ENCODE results near the gene DEPDC7.
"Not testable (repeated sequence)": the region's sequence is repeated elsewhere in the genome, so short reads cannot be mapped to it uniquely, and the experiment has no call there.

DEPDC7 gene

DNA sequence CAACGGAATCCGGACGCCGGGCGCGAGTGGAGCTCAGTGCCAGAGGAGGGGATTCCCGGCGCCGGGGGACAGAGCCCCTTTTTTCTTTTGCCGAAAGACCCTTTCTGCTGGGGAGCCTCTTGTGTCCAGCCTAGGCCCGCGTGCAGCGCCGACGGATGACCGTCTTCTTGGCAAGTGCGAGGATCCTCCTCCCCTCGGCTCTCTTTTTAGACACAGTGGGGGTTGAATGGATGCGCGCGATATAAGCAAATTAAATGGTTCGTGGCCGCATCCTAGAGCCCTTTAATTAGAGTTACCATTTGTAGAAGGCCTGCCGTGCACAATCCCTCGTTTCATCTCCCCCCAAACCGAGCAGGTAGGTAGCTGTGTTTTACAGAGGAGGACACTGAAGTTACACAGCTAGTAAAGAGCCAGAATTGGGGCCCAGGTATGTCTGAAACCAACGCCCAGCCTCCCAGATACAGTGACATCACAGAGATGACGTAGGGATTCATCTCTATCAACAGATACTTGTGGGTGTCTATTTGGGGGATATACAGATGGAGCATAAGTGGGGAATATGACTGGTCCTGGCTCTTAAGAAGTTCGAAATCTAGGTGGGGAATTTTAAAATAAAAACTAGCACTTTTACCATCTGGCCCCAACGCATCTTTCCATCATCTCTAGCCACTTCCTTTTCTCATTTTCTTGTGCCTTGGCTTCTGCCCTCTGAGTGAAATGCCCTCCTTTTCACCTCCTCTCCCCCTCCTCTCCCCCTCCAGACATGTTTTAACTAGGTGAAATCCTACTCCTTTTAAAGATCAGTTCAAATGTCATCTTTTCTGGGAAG lies 24.6 kb downstream of the DEPDC7 start:
- DNase-seq (ENCODE audit: low spot score), result peak; percentile 71
- TF ChIP-seq, protein P1, sequence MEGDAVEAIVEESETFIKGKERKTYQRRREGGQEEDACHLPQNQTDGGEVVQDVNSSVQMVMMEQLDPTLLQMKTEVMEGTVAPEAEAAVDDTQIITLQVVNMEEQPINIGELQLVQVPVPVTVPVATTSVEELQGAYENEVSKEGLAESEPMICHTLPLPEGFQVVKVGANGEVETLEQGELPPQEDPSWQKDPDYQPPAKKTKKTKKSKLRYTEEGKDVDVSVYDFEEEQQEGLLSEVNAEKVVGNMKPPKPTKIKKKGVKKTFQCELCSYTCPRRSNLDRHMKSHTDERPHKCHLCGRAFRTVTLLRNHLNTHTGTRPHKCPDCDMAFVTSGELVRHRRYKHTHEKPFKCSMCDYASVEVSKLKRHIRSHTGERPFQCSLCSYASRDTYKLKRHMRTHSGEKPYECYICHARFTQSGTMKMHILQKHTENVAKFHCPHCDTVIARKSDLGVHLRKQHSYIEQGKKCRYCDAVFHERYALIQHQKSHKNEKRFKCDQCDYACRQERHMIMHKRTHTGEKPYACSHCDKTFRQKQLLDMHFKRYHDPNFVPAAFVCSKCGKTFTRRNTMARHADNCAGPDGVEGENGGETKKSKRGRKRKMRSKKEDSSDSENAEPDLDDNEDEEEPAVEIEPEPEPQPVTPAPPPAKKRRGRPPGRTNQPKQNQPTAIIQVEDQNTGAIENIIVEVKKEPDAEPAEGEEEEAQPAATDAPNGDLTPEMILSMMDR (IDR thresholded peaks at IDR 0.05; ENCODE audit: extremely low read depth, insufficient read depth, missing control alignments), result no peak
- in situ Hi-C loops (cut with MboI; ENCODE audit: low pct_unique_long_range_greater_than_20kb, low sequenced_read_pairs, unreplicated experiment), result no loop called here

GRCh38 chr11:33040862-33041453 lies 25.3 kb downstream of the DEPDC7 start:
- TF ChIP-seq, protein P1 (IDR thresholded peaks at IDR 0.05; ENCODE audit: extremely low read depth, insufficient read depth, missing control alignments), result no peak
- in situ Hi-C loops (cut with MboI; ENCODE audit: low pct_unique_long_range_greater_than_20kb, low sequenced_read_pairs, unreplicated experiment), result no loop called here
- DNase-seq (ENCODE audit: low spot score), result peak; percentile 31

GRCh38 chr11:33043221-33043830 lies 27.6 kb downstream of the DEPDC7 start:
- in situ Hi-C loops (cut with MboI; ENCODE audit: low pct_unique_long_range_greater_than_20kb, low sequenced_read_pairs, unreplicated experiment), result no loop called here
- DNase-seq (ENCODE audit: low spot score), result no peak
- TF ChIP-seq, protein P1 (IDR thresholded peaks at IDR 0.05; ENCODE audit: extremely low read depth, insufficient read depth, missing control alignments), result no peak

- TF ChIP-seq, protein P1 (IDR thresholded peaks at IDR 0.05; ENCODE audit: extremely low read depth, insufficient read depth, missing control alignments), result no peak
- DNase-seq (ENCODE audit: low spot score), result no peak
- in situ Hi-C loops (cut with MboI; ENCODE audit: low pct_unique_long_range_greater_than_20kb, low sequenced_read_pairs, unreplicated experiment), result no loop called here
These were observed 28.6 kb downstream of the DEPDC7 start for GRCh38 chr11:33044285-33044756.

DNA sequence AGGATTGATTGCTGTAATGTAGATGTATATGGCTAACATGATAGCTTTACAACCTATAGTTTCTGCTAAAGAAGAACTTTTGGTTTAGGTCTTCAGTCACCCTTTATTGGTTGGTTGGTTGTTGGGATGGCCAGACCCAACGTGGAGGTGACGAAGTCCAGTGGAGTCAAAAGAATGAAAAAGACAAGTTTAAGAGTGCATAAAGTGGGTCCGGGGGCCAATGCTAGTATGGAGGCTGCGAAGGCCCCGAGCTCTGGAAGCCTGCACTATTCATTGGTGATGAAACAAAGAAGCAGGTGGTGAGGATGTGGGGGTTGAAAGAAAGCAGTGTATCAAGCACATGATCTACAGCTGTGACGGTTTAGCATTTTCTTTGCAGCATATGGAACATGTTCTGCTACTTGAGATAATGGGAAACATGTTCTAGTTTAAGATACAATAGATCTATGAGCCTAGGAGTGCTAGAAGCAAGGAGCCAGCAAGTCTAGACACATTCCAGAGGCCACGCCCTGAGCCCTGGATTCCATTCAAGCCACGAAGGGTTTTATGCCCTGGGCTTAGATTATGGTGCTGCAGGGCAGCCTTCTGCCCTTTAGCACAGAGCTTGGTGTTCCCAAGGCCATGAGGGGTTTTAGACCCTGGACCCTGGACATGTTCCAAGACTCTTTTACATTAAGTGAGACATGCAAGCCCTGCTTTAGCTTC lies 30.0 kb downstream of the DEPDC7 start:
- no peak for DNase-seq (ENCODE audit: low spot score)
- TF ChIP-seq, protein P1 (IDR thresholded peaks at IDR 0.05; ENCODE audit: extremely low read depth, insufficient read depth, missing control alignments), result no peak
- in situ Hi-C loops (cut with MboI; ENCODE audit: low pct_unique_long_range_greater_than_20kb, low sequenced_read_pairs, unreplicated experiment), result no loop called here

DNA sequence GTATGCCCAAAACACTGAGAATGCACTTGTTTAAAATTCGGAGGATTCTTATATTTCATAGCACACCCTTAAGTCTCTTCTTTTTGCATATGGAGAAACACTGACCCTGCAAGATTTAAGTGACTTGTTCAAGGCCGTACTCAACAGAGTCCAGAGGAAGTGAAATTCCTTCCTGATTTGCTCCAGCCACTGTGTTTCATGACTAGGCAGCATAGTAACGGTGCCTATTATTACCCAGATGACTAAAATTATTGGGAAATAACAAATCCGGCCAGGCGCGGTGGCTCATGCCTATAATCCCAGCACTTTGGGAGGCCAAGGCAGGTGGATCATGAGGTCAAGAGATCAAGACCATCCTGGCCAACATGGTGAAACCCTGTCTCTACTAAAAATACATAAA lies 33.0 kb downstream of the DEPDC7 start:
- DNase-seq (ENCODE audit: low spot score); in situ Hi-C loops (cut with MboI; ENCODE audit: low pct_unique_long_range_greater_than_20kb, low sequenced_read_pairs, unreplicated experiment): not testable (repeated sequence)

DNA sequence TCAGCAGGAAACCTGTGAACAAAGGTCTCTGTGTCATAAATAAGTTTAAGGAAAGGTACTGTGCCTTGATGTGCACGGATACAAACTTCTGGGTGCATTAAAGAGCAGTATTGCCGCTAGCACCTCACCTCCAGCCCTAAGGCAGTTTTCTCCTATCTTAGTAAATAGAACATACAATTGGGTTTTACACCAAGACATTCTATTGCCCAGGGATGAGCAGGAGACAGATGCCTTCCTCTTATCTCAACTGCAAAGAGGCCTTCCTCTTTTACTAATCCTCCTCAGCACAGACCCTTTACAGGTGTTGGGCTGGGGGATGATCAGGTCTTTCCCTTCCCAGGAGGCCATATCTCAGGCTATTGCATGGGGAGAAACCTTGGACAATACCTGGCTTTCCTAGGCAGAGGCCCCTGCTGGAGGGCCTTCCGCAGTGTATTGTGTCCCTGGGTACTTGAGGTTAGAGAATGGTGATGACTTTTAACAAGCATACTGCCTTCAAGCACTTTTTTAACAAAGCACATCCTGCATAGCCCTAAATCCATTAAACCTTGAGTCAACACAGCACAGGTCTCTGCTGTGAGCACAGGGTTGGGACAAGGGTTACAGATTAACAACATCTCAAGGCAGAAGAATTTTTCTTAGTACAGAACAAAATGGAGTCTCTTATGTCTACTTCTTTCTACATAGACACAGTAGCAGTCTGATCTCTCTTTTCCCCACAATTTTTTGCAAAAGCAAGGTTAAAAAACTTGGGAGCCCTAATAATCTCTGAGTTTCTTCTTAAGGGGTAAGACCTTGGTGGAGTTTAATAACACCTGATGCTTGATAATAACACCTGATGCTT lies 34.1 kb downstream of the DEPDC7 start:
- in situ Hi-C loops (cut with MboI; ENCODE audit: low pct_unique_long_range_greater_than_20kb, low sequenced_read_pairs, unreplicated experiment); DNase-seq (ENCODE audit: low spot score): not testable (repeated sequence)

All from GM13977 (cell line).